Measurements from ENCODE around the gene CHIC2.
A peak's percentile ranks its signal among the peaks of the same experiment; 100 is the strongest.

CHIC2 gene

GRCh38 chr4:54092405-54093323, 28.3 kb upstream of the CHIC2 start:
- no peak for DNase-seq

GRCh38 chr4:54091637-54092404, 27.4 kb upstream of the CHIC2 start:
- peak; percentile 63 for DNase-seq

- no peak for DNase-seq
Observed at GRCh38 chr4:54090804-54091623, 26.6 kb upstream of the CHIC2 start.

- DNase-seq: no peak
Observed at GRCh38 chr4:54090404-54090803, 26.0 kb upstream of the CHIC2 start.

GRCh38 chr4:54089875-54090274, 25.5 kb upstream of the CHIC2 start:
- DNase-seq: no peak

GRCh38 chr4:54085284-54085683, 20.9 kb upstream of the CHIC2 start:
- no peak for DNase-seq

- no peak for DNase-seq
Observed at GRCh38 chr4:54082168-54082567, 17.8 kb upstream of the CHIC2 start.

- no peak for DNase-seq
Observed at GRCh38 chr4:54077812-54078211, 13.4 kb upstream of the CHIC2 start.

GRCh38 chr4:54076673-54077072, 12.3 kb upstream of the CHIC2 start:
- no peak for DNase-seq

GRCh38 chr4:54074381-54074780, 10.0 kb upstream of the CHIC2 start:
- no peak for DNase-seq

- no peak for DNase-seq
Observed at GRCh38 chr4:54073271-54073880, 9.0 kb upstream of the CHIC2 start.

- no peak for DNase-seq
Observed at GRCh38 chr4:54067166-54067565, 2.8 kb upstream of the CHIC2 start.

GRCh38 chr4:54066718-54067129, 2.3 kb upstream of the CHIC2 start:
- peak; percentile 87 for DNase-seq

GRCh38 chr4:54066088-54066415, 1.6 kb upstream of the CHIC2 start:
- no peak for DNase-seq

- DNase-seq: peak; percentile 55
Observed at GRCh38 chr4:54065282-54066087, 1.1 kb upstream of the CHIC2 start.

GRCh38 chr4:54063737-54064316, 578 bp downstream of the CHIC2 start:
- peak; percentile 56 for DNase-seq

- peak; percentile 26 for DNase-seq
Observed at GRCh38 chr4:54063229-54063628, 1.2 kb downstream of the CHIC2 start.

- no peak for DNase-seq
Observed at GRCh38 chr4:54062392-54062791, 2.0 kb downstream of the CHIC2 start.

- no peak for DNase-seq
Observed at GRCh38 chr4:54061873-54062272, 2.5 kb downstream of the CHIC2 start.

GRCh38 chr4:54061067-54061466, 3.3 kb downstream of the CHIC2 start:
- DNase-seq: no peak

- peak; percentile 20 for DNase-seq
Observed at GRCh38 chr4:54060116-54060515, 4.3 kb downstream of the CHIC2 start.

- no peak for DNase-seq
Observed at GRCh38 chr4:54058171-54058570, 6.2 kb downstream of the CHIC2 start.
